ENCODE measurements around the gene USP24.

Gene USP24

GRCh38 chr1:55055951-55056631 is 159.1 kb downstream of the USP24 start:
- no peak overlapping the region for H3K4me3 Mint-ChIP-seq
- H3K36me3 Mint-ChIP-seq (ENCODE audit: low read depth) = peaks cover 9% of the 10 kb centered on the region
- H3K4me1 Mint-ChIP-seq = peaks cover 22% of the 10 kb centered on the region
- no peaks in the 10 kb centered on the region for H3K9me3 Mint-ChIP-seq
- no peak for TF ChIP-seq CTCF (IDR thresholded peaks at IDR 0.05; ENCODE audit: unreplicated experiment in 3 of 3)
- peaks cover 5% of the 10 kb centered on the region for H3K27me3 Mint-ChIP-seq (ENCODE audit: low read depth)
- H3K27ac Mint-ChIP-seq = no peak overlapping the region

- no peaks in the 10 kb centered on the region for H3K9me3 Mint-ChIP-seq
- H3K27me3 Mint-ChIP-seq (ENCODE audit: low read depth) = peaks cover 11% of the 10 kb centered on the region
- TF ChIP-seq CTCF (IDR thresholded peaks at IDR 0.05; ENCODE audit: unreplicated experiment in 3 of 3) = no peak
- no peak overlapping the region for H3K4me3 Mint-ChIP-seq
- H3K27ac Mint-ChIP-seq = no peak overlapping the region
- peaks cover 28% of the 10 kb centered on the region for H3K4me1 Mint-ChIP-seq
- H3K36me3 Mint-ChIP-seq (ENCODE audit: low read depth) = peaks cover 6% of the 10 kb centered on the region
Observed at GRCh38 chr1:55055084-55055882, 159.9 kb downstream of the USP24 start.

GRCh38 chr1:55054396-55054795 is 160.8 kb downstream of the USP24 start:
- H3K9me3 Mint-ChIP-seq = no peaks in the 10 kb centered on the region
- H3K4me3 Mint-ChIP-seq = no peak overlapping the region
- H3K4me1 Mint-ChIP-seq = peaks cover 35% of the 10 kb centered on the region
- H3K27me3 Mint-ChIP-seq (ENCODE audit: low read depth) = peaks cover 15% of the 10 kb centered on the region
- no peak for TF ChIP-seq CTCF (IDR thresholded peaks at IDR 0.05; ENCODE audit: unreplicated experiment in 3 of 3)
- H3K36me3 Mint-ChIP-seq (ENCODE audit: low read depth) = peaks cover 3% of the 10 kb centered on the region
- H3K27ac Mint-ChIP-seq = no peak overlapping the region

- Mint-ChIP-seq H3K27ac (no peak overlapping the region), H3K27me3 (ENCODE audit: low read depth) (peaks cover 15% of the 10 kb centered on the region), H3K4me1 (peaks cover 42% of the 10 kb centered on the region), H3K4me3 (no peak overlapping the region), H3K36me3 (ENCODE audit: low read depth) (peaks cover 3% of the 10 kb centered on the region), H3K9me3 (no peaks in the 10 kb centered on the region)
- no peak for TF ChIP-seq CTCF (IDR thresholded peaks at IDR 0.05; ENCODE audit: unreplicated experiment in 3 of 3)
Observed at GRCh38 chr1:55053265-55053954, 161.8 kb downstream of the USP24 start.

GRCh38 chr1:55052221-55053142 is 162.7 kb downstream of the USP24 start:
- H3K9me3 Mint-ChIP-seq = no peaks in the 10 kb centered on the region
- H3K27ac Mint-ChIP-seq = no peak overlapping the region
- peaks cover 42% of the 10 kb centered on the region for H3K4me1 Mint-ChIP-seq
- no peak for TF ChIP-seq CTCF (IDR thresholded peaks at IDR 0.05; ENCODE audit: unreplicated experiment in 3 of 3)
- H3K4me3 Mint-ChIP-seq = no peak overlapping the region
- peaks cover 16% of the 10 kb centered on the region for H3K27me3 Mint-ChIP-seq (ENCODE audit: low read depth)
- H3K36me3 Mint-ChIP-seq (ENCODE audit: low read depth) = no peaks in the 10 kb centered on the region

All from nephron (organoid).